Activated CD8-positive, alpha-beta T cell treated with anti-CD3 and anti-CD28 coated beads for 36 hours (primary cell): Measurements from ENCODE around the gene RGS9. TPM values are rescaled to one million over a fixed set of nuclear protein-coding genes. Genes with fewer than 3 reads are reported as not detected.

Experiments
- ATAC-seq: fragments of 200-7000 bp; cut with Tn5 transposase; one replicate; pipeline ENCODE4 v1.10.0; 2021; ENCODE audit warnings: mild to moderate bottlenecking, moderate library complexity
- CTCF ChIA-PET: fragments of 350-600 bp; sonication (Branson Sonifier 250); formaldehyde crosslinking; loops from one replicate; lab custom pipeline; 2021; ENCODE audit warnings: antibody characterized with exemption; lab: Charles Lee
- POLR2A ChIA-PET: fragments of 350-600 bp; sonication (Branson Sonifier 250); formaldehyde crosslinking; loops from one replicate; lab custom pipeline; 2021; ENCODE audit warnings: antibody characterized with exemption; lab: Charles Lee
- DNase-seq: peaks from one replicate; pipeline ENCODE4 v3.0.0-alpha.2; 2020
- H3K27ac Mint-ChIP-seq: one replicate; pipeline ENCODE4 v1.8.0; 2021; ENCODE audit warnings: mild to moderate bottlenecking, mixed read lengths
- H3K27me3 Mint-ChIP-seq: one replicate; pipeline ENCODE4 v1.8.0; 2021; ENCODE audit warnings: mixed read lengths
- H3K36me3 Mint-ChIP-seq: one replicate; pipeline ENCODE4 v1.8.0; 2021; ENCODE audit warnings: low read depth, mixed read lengths
- H3K4me1 Mint-ChIP-seq: one replicate; pipeline ENCODE4 v1.8.0; 2021; ENCODE audit warnings: low read depth, mixed read lengths
- H3K4me3 Mint-ChIP-seq: one replicate; pipeline ENCODE4 v1.8.0; 2021; ENCODE audit warnings: mild to moderate bottlenecking, moderate library complexity, mixed read lengths
- H3K9me3 Mint-ChIP-seq: one replicate; pipeline ENCODE4 v1.8.0; 2021; ENCODE audit warnings: mixed read lengths
- CTCF ChIP-seq: fragments of 200-600 bp; IDR thresholded peaks from one replicate; pipeline ENCODE4 v1.8.0; 2022; ENCODE audit warnings: antibody characterized with exemption, mild to moderate bottlenecking
- intact Hi-C: fragments of 100-400 bp; cut with micrococcal nuclease; formaldehyde crosslinking; loops from one replicate; pipeline ENCODE4 v1.10.0; 2022
- total RNA-seq, 2 experiments: library from RNA; stranded (reverse); gene quantifications; one replicate each; pipeline ENCODE4 v1.2.3, GENCODE V29; 2021

Gene RGS9
- total RNA-seq, 2 experiments from 2014 or later, result 1.3 to 1.9 TPM

DNA sequence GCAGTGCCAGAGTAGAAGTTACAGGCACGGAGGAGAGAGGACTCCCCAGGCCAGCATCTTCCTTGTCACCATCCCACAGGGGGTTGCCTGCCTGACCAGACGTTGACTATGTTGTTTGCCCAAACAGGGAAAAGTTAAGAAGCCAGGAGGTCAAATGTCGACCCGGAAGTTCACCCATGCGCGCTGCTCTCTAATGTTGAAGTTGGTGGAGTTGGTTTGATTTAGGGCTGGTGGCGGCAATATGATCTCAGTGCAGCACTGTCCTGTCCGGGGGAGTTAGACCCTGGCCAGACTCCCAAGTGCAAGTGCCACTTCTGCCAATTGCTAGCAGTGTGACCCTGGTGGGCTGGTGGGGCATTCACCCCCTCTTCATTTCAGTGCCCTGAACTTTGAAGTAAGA is 30.4 kb downstream of the RGS9 start:
- ATAC-seq (no peak), DNase-seq (no peak)
- ChIA-PET CTCF (no interaction called here), POLR2A (no interaction called here)
- Mint-ChIP-seq H3K27me3 (no peaks in the 10 kb centered on the region), H3K9me3 (no peaks in the 10 kb centered on the region), H3K4me3 (no peak overlapping the region), H3K27ac (no peak overlapping the region), H3K4me1 (peaks cover 21% of the 10 kb centered on the region), H3K36me3 (no peaks in the 10 kb centered on the region)
- intact Hi-C loops, result no loop called here
- TF ChIP-seq CTCF, result no peak

GRCh38 chr17:65169691-65170090 is 32.5 kb downstream of the RGS9 start:
- no peak for TF ChIP-seq CTCF
- Mint-ChIP-seq H3K27ac (no peak overlapping the region), H3K27me3 (no peaks in the 10 kb centered on the region), H3K9me3 (no peaks in the 10 kb centered on the region), H3K4me3 (no peak overlapping the region), H3K36me3 (no peaks in the 10 kb centered on the region), H3K4me1 (peaks cover 8% of the 10 kb centered on the region)
- ATAC-seq (no peak), DNase-seq (no peak)
- intact Hi-C loops, result no loop called here
- ChIA-PET POLR2A (interaction anchor here (0.8 kb wide), 1 partner anchor 10 kb away, joined by 3 read pairs; no protein-coding TSS in a partner anchor), CTCF (no interaction called here)

DNA sequence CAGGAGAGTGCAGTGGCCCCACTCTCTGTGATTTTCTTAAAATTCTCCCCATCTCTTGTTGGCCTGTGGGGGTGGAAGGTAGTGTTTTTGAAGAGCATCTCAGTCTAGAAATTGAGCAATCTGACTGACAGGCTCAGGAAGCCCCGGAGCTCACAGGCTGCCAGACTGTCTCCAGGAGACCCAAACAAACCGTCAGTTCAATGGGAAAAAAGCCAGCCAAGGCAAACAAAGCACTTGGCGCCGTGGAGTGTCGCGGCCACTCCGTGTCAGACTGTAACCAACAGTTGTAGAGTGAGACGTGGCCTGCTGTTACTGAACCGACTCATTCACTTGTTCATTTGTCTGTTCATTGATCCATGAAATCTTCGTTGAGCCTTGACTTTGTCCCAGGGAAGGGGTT is 33.7 kb downstream of the RGS9 start:
- H3K4me1 Mint-ChIP-seq, result peaks cover 8% of the 10 kb centered on the region
- no peak for ATAC-seq
- no peaks in the 10 kb centered on the region for H3K27me3 Mint-ChIP-seq
- intact Hi-C loops, result no loop called here
- TF ChIP-seq CTCF, result no peak
- H3K36me3 Mint-ChIP-seq, result no peaks in the 10 kb centered on the region
- H3K4me3 Mint-ChIP-seq, result no peak overlapping the region
- ChIA-PET POLR2A (no interaction called here), CTCF (interaction anchor here (1.5 kb wide), 1 partner anchor 34 kb away, joined by 5 read pairs; the partner anchor contains the start of gene RGS9)
- H3K9me3 Mint-ChIP-seq, result no peaks in the 10 kb centered on the region
- no peak overlapping the region for H3K27ac Mint-ChIP-seq
- DNase-seq, result no peak

DNA sequence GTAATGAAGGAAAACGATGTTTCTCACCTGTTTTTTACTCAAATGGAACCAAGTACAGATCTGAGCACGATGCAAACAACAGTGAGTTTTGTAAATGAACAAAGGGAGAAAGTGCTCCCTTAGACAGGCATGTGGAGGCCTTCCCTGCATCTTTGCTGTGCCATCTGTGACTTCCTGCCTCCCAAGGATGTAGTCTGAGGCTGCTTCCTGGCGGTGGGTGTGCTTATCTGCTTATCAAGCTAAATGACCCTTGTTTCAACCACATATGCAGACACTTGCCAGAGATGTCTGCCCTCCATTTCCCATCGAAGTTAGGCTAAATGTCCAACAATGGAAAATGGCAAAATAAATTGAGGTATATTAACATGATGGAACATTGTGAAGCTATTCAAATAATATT is 34.6 kb downstream of the RGS9 start:
- no peak for TF ChIP-seq CTCF
- Mint-ChIP-seq H3K27ac (no peak overlapping the region), H3K36me3 (no peaks in the 10 kb centered on the region), H3K9me3 (no peaks in the 10 kb centered on the region), H3K4me3 (no peak overlapping the region), H3K27me3 (no peaks in the 10 kb centered on the region), H3K4me1 (peaks cover 8% of the 10 kb centered on the region)
- ATAC-seq, result no peak
- intact Hi-C loops, result no loop called here
- no peak for DNase-seq
- CTCF ChIA-PET, result interaction anchor here (1.5 to 2.2 kb wide), 2 partner anchors 35 to 38 kb away, joined by 4 to 5 read pairs; partner anchors contain the start of gene RGS9
- POLR2A ChIA-PET, result no interaction called here

GRCh38 chr17:65172496-65173136 is 35.4 kb downstream of the RGS9 start:
- no peak for TF ChIP-seq CTCF
- Mint-ChIP-seq H3K27ac (peak overlapping the region; percentile 6), H3K4me3 (no peak overlapping the region), H3K36me3 (no peaks in the 10 kb centered on the region), H3K27me3 (no peaks in the 10 kb centered on the region), H3K4me1 (peaks cover 8% of the 10 kb centered on the region), H3K9me3 (no peaks in the 10 kb centered on the region)
- ChIA-PET CTCF (interaction anchor here (1.2 to 2.2 kb wide), 4 partner anchors 8 to 254 kb away, joined by 3 to 4 read pairs (median 4); partner anchors contain the start of gene LRRC37A3), POLR2A (interaction anchor here (1.3 kb wide), 1 partner anchor 10 kb away, joined by 4 read pairs; no protein-coding TSS in a partner anchor)
- DNase-seq (no peak), ATAC-seq (no peak)
- intact Hi-C loops, result no loop called here
